Esophagus muscularis mucosa (tissue), 4 donors: Measurements from ENCODE around the gene TBC1D24. TPM values are rescaled to one million over a fixed set of nuclear protein-coding genes. Genes with fewer than 3 reads are reported as not detected.

ENCODE experiments used
- DNase-seq: peaks from one replicate; pipeline ENCODE4 v3.0.0-alpha.2; 2017; ENCODE audit errors: extremely low spot score
- H3K27ac ChIP-seq, 4 donors: fragments of 200-600 bp; sonication (generic); replicated peaks in 1 of 4; 1 replicate in 3 of 4; 2 replicates in 1 of 4; pipeline ENCODE4 v1.5.1; 2016 to 2019; ENCODE audit warnings: mild to moderate bottlenecking in 1 of 4
- H3K27me3 ChIP-seq, 4 donors: fragments of 200-600 bp; sonication (generic); one replicate each; pipeline versions ENCODE4 v1.5.1 to v1.6.0; 2016 to 2019
- H3K36me3 ChIP-seq, 4 donors: fragments of 200-600 bp; sonication (generic); one replicate each; pipeline ENCODE4 v1.5.1; 2016 to 2019
- H3K4me1 ChIP-seq, 4 donors: fragments of 200-600 bp; sonication (generic); one replicate each; pipeline ENCODE4 v1.5.1; 2016 to 2019
- H3K4me3 ChIP-seq, 4 donors: fragments of 200-600 bp; sonication (generic); 1 replicate in 2 of 4; 2 replicates in 2 of 4; pipeline ENCODE4 v1.5.1; 2016 to 2019; ENCODE audit warnings: mild to moderate bottlenecking in 4 of 4, moderate library complexity in 1 of 4
- H3K9me3 ChIP-seq, 4 donors: fragments of 200-600 bp; sonication (generic); 1 replicate in 3 of 4; 2 replicates in 1 of 4; pipeline ENCODE4 v1.5.1; 2016 to 2019
- CTCF ChIP-seq, 3 experiments: fragments of 200-600 bp in 2 of 3; fragments of 450-650 bp in 1 of 3; sonication (generic) in 2 of 3; IDR thresholded peaks; one replicate each; pipeline ENCODE4 v1.5.1; 2017 to 2019; ENCODE audit warnings: antibody characterized with exemption in 3 of 3, mild to moderate bottlenecking in 2 of 3, moderate library complexity in 1 of 3
- EP300 ChIP-seq: sonication (generic); formaldehyde crosslinking; IDR thresholded peaks from one replicate; pipeline ENCODE4 v1.6.1; 2017; ENCODE audit warnings: antibody characterized with exemption
- POLR2A ChIP-seq: fragments of 450-650 bp; IDR thresholded peaks from one replicate; pipeline ENCODE4 v1.6.1; 2017; ENCODE audit warnings: antibody characterized with exemption, moderate library complexity, mild to moderate bottlenecking, low read depth
- POLR2AphosphoS5 ChIP-seq, 2 donors: sonication (generic); formaldehyde crosslinking; IDR thresholded peaks; one replicate each; pipeline ENCODE4 v1.6.1; 2017; ENCODE audit warnings: antibody characterized with exemption in 2 of 2
- WGBS: methylation state at CpG from one replicate; pipeline ENCODE4 v1.1.5; 2018; 5-methylcytosine and 5-hydroxymethylcytosine counted together
- intact Hi-C: fragments of 100-400 bp; cut with DNase I; formaldehyde crosslinking; loops from one replicate; pipeline ENCODE4 v1.15.1; 2023
- total RNA-seq, 4 donors: library from RNA; depleted of rRNA; stranded (reverse); fragments of >200 nt; gene quantifications; one replicate each; pipeline versions ENCODE4 v1.1.0 to v1.2.1, GENCODE V29; 2016

TBC1D24 gene
- total RNA-seq, 4 donors from 2014 or later = 7.0 to 14.1 (median 11.5) TPM

GRCh38 chr16:2465653-2466415, 9.1 kb upstream of the TBC1D24 start:
- DNase-seq = no peak
- Histone ChIP-seq H3K9me3 (no peaks in the 10 kb centered on the region), H3K27ac (no peak overlapping the region), H3K36me3 (no peaks in the 10 kb centered on the region), H3K4me3 (no peak overlapping the region), H3K4me1 (peaks cover 26 to 39% (median 33%) of the 10 kb centered on the region in 4 donors), H3K27me3 (peaks cover 10 to 40% (median 22%) of the 10 kb centered on the region in 4 donors)
- TF ChIP-seq POLR2AphosphoS5 (IDR thresholded peaks at IDR 0.05) = no peak
- TF ChIP-seq POLR2A = no peak
- no peak for TF ChIP-seq EP300
- TF ChIP-seq CTCF (IDR thresholded peaks at IDR 0.05) = no peak
- WGBS = 84% methylated on average over 10 of the region's 12 CpGs
- intact Hi-C loops = no loop called here

GRCh38 chr16:2466667-2467527, 8.0 kb upstream of the TBC1D24 start:
- intact Hi-C loops = no loop called here

GRCh38 chr16:2467528-2468232, 7.2 kb upstream of the TBC1D24 start:
- H3K9me3 ChIP-seq = no peaks in the 10 kb centered on the region
- H3K4me1 ChIP-seq = peaks cover 41 to 58% (median 45%) of the 10 kb centered on the region in 4 donors
- H3K36me3 ChIP-seq = no peaks in the 10 kb centered on the region
- no peak for DNase-seq
- peaks cover 17 to 58% (median 36%) of the 10 kb centered on the region in 4 donors for H3K27me3 ChIP-seq
- TF ChIP-seq POLR2AphosphoS5 (IDR thresholded peaks at IDR 0.05) = peak; percentile 70 to 74
- peak in 1 of 3 experiments; percentile 7 for TF ChIP-seq CTCF (IDR thresholded peaks at IDR 0.05)
- TF ChIP-seq EP300 = no peak
- H3K27ac ChIP-seq = peak overlapping the region; percentile 58 to 66 (median 60)
- intact Hi-C loops = no loop called here
- H3K4me3 ChIP-seq = peak overlapping the region; percentile 58 to 74 (median 66)
- 0% methylated on average over 49 of the region's 80 CpGs for WGBS

More at GRCh38 chr16:2466667-2467527, 8.0 kb upstream of the TBC1D24 start:
- Histone ChIP-seq H3K27ac (peak overlapping the region in 1 of 4 donors; percentile 58), H3K4me1 (peaks cover 36 to 50% (median 43%) of the 10 kb centered on the region in 4 donors), H3K9me3 (no peaks in the 10 kb centered on the region), H3K4me3 (peak overlapping the region; percentile 58 to 74 (median 66)), H3K36me3 (no peaks in the 10 kb centered on the region), H3K27me3 (peaks cover 17 to 50% (median 32%) of the 10 kb centered on the region in 4 donors)
- DNase-seq = no peak
- WGBS = 77% methylated on average over 23 of the region's 29 CpGs
- TF ChIP-seq EP300 (no peak), POLR2A (no peak), POLR2AphosphoS5 (IDR thresholded peaks at IDR 0.05) (no peak), CTCF (IDR thresholded peaks at IDR 0.05) (no peak)

- intact Hi-C loops = no loop called here
- H3K9me3 ChIP-seq = no peaks in the 10 kb centered on the region
- 3% methylated on average over 16 of the region's 38 CpGs for WGBS
- H3K4me1 ChIP-seq = peaks cover 41 to 64% (median 51%) of the 10 kb centered on the region in 4 donors
- no peaks in the 10 kb centered on the region for H3K36me3 ChIP-seq
- no peak for DNase-seq
- TF ChIP-seq CTCF (IDR thresholded peaks at IDR 0.05) (no peak), POLR2A (no peak), POLR2AphosphoS5 (IDR thresholded peaks at IDR 0.05) (no peak), EP300 (no peak)
- H3K4me3 ChIP-seq = peak overlapping the region; percentile 58 to 74 (median 66)
- H3K27me3 ChIP-seq = peaks cover 17 to 64% (median 37%) of the 10 kb centered on the region in 4 donors
- peak overlapping the region in 3 of 4 donors; percentile 58 to 66 (median 61) for H3K27ac ChIP-seq
Observed at GRCh38 chr16:2468233-2468724, 6.6 kb upstream of the TBC1D24 start.
